ENCODE results near the gene LENG1. TPM values are rescaled to one million over a fixed set of nuclear protein-coding genes. Genes with fewer than 3 reads are reported as not detected.

Gene LENG1
- total RNA-seq, 1 experiment from 2014 or later, result 7.6 TPM

DNA sequence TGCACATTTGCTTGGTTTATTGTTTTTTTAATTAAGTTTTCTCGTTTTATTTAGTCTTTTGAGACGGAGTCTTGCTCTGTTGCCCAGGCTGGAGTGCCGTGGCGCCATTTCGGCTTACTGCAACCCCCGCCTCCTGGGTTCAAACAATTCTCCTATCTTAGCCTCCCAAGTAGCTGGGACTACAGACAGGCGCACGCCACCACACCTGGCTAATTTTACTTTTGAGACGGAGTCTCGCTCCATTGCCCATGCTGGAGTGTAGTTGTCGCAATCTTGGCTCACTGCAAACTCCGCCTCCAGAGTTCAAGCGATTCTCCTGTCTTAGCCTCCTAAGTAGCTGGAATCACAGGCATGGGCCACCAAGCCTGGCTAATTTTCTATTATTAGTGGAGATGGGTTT lies 42.5 kb upstream of the LENG1 start (continued):
- TF ChIP-seq, protein P1, sequence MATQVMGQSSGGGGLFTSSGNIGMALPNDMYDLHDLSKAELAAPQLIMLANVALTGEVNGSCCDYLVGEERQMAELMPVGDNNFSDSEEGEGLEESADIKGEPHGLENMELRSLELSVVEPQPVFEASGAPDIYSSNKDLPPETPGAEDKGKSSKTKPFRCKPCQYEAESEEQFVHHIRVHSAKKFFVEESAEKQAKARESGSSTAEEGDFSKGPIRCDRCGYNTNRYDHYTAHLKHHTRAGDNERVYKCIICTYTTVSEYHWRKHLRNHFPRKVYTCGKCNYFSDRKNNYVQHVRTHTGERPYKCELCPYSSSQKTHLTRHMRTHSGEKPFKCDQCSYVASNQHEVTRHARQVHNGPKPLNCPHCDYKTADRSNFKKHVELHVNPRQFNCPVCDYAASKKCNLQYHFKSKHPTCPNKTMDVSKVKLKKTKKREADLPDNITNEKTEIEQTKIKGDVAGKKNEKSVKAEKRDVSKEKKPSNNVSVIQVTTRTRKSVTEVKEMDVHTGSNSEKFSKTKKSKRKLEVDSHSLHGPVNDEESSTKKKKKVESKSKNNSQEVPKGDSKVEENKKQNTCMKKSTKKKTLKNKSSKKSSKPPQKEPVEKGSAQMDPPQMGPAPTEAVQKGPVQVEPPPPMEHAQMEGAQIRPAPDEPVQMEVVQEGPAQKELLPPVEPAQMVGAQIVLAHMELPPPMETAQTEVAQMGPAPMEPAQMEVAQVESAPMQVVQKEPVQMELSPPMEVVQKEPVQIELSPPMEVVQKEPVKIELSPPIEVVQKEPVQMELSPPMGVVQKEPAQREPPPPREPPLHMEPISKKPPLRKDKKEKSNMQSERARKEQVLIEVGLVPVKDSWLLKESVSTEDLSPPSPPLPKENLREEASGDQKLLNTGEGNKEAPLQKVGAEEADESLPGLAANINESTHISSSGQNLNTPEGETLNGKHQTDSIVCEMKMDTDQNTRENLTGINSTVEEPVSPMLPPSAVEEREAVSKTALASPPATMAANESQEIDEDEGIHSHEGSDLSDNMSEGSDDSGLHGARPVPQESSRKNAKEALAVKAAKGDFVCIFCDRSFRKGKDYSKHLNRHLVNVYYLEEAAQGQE (IDR thresholded peaks at IDR 0.05; ENCODE audit: low read depth), result no peak
- TF ChIP-seq, protein P2, sequence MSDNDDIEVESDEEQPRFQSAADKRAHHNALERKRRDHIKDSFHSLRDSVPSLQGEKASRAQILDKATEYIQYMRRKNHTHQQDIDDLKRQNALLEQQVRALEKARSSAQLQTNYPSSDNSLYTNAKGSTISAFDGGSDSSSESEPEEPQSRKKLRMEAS (IDR thresholded peaks at IDR 0.05), result no peak
- TF ChIP-seq, protein P3, sequence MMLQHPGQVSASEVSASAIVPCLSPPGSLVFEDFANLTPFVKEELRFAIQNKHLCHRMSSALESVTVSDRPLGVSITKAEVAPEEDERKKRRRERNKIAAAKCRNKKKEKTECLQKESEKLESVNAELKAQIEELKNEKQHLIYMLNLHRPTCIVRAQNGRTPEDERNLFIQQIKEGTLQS (IDR thresholded peaks at IDR 0.05), result no peak
- no peak for TF ChIP-seq SRF (IDR thresholded peaks at IDR 0.05; ENCODE audit: low read depth)
- TF ChIP-seq TCF7L2 (IDR thresholded peaks at IDR 0.05; ENCODE audit: borderline replicate concordance, extremely low read depth, insufficient read depth, insufficient read length), result no peak
- no peak for TF ChIP-seq SIN3A (IDR thresholded peaks at IDR 0.05; ENCODE audit: low read depth)
- TF ChIP-seq CEBPB (IDR thresholded peaks at IDR 0.05; ENCODE audit: low read depth), result no peak
- TF ChIP-seq POLR2AphosphoS5 (IDR thresholded peaks at IDR 0.05; ENCODE audit: low read depth, low read length), result no peak
- TF ChIP-seq JUND (IDR thresholded peaks at IDR 0.05), result no peak

DNA sequence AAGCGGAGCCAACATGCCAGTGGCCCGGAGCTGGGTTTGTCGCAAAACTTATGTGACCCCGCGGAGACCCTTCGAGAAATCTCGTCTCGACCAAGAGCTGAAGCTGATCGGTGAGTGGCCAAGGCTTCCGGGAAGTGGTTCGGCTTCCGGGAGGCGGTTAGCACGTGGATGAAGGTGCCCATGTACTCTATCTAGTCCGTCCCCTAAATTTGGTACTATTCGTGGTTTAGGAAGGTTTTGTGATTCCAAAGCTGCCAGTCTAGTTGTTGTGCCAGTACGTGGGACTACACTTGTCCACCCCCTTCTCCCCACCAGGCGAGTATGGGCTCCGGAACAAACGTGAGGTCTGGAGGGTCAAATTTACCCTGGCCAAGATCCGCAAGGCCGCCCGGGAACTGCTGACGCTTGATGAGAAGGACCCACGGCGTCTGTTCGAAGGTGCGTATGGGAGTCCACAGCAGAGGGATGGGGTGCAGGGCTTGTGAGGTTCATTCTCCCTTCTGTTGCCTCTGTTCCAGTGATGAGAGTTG lies 41.7 kb upstream of the LENG1 start:
- peaks cover 46% of the 10 kb centered on the region; the same call in 1 of the 2 replicates for H4K20me1 ChIP-seq (ENCODE audit: insufficient read depth)
- peak overlapping the region; percentile 97 for H3K4me2 ChIP-seq (ENCODE audit: low read length)
- TSS peak; percentile 68 for BruUV-seq (replicated peaks)
- no peaks in the 10 kb centered on the region for H3K27me3 ChIP-seq (ENCODE audit: insufficient read depth, low read length)
- RAD21 ChIA-PET (ENCODE audit: low non-redundant PET in 1 of 2, low total read pairs in 2 of 2, uncharacterized antibody in 2 of 2, unreplicated experiment in 2 of 2), result interaction anchor here in 1 of 2 experiments (0.6 kb wide), 1 partner anchor 22 kb away, joined by 3 read pairs; no protein-coding TSS in a partner anchor
- peaks cover 41 to 51% of the 10 kb centered on the region in 2 experiments for H3K36me3 ChIP-seq (ENCODE audit: control insufficient read depth in 1 of 2, insufficient read depth in 2 of 2, low read length in 2 of 2)
- H3K9me3 ChIP-seq (ENCODE audit: control insufficient read depth in 1 of 2, insufficient read depth in 1 of 2, low read depth in 1 of 2, low read length in 2 of 2), result no peaks in the 10 kb centered on the region
- POLR2A ChIA-PET, result interaction anchor here (0.8 to 5.7 kb wide), 9 partner anchors 9 to 248 kb away, joined by 3 to 126 read pairs (median 5); partner anchors contain the start of genes CNOT3, LENG8, MBOAT7 and TMC4
- H3K27ac ChIP-seq (ENCODE audit: low read depth, low read length), result peak overlapping the region; percentile 81
- H3K79me2 ChIP-seq (ENCODE audit: insufficient read depth, low read length), result peaks cover 60% of the 10 kb centered on the region
- H2AFZ ChIP-seq (ENCODE audit: low read depth, low read length, poor library complexity, severe bottlenecking), result no peak overlapping the region
- DNase-seq (ENCODE audit: low read depth, low spot score), result no peak
- peaks cover 9 to 35% of the 10 kb centered on the region in 2 experiments for H3K4me1 ChIP-seq (ENCODE audit: control insufficient read depth in 1 of 2, insufficient read depth in 2 of 2, low read length in 2 of 2)
- TF ChIP-seq EGR1 (IDR thresholded peaks at IDR 0.05; ENCODE audit: low read depth) (no peak), CEBPB (IDR thresholded peaks at IDR 0.05; ENCODE audit: low read depth) (no peak), POLR2A (IDR thresholded peaks at IDR 0.05; ENCODE audit: borderline replicate concordance, extremely low read depth, insufficient read depth, insufficient read length) (no peak), SIN3A (IDR thresholded peaks at IDR 0.05; ENCODE audit: low read depth) (no peak; the same call in 1 of the 2 replicates)
- TF ChIP-seq, protein P4, sequence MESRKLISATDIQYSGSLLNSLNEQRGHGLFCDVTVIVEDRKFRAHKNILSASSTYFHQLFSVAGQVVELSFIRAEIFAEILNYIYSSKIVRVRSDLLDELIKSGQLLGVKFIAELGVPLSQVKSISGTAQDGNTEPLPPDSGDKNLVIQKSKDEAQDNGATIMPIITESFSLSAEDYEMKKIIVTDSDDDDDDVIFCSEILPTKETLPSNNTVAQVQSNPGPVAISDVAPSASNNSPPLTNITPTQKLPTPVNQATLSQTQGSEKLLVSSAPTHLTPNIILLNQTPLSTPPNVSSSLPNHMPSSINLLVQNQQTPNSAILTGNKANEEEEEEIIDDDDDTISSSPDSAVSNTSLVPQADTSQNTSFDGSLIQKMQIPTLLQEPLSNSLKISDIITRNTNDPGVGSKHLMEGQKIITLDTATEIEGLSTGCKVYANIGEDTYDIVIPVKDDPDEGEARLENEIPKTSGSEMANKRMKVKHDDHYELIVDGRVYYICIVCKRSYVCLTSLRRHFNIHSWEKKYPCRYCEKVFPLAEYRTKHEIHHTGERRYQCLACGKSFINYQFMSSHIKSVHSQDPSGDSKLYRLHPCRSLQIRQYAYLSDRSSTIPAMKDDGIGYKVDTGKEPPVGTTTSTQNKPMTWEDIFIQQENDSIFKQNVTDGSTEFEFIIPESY (IDR thresholded peaks at IDR 0.05; ENCODE audit: extremely low read depth, insufficient replicate concordance, low read length), result no peak
- H3K9me2 ChIP-seq (ENCODE audit: insufficient read depth), result no peaks in the 10 kb centered on the region
- ATAC-seq, result no peak; the same call in 1 of the 2 replicates
- peak overlapping the region; percentile 83 to 99 for H3K4me3 ChIP-seq (replicated peaks in 1 of 2; ENCODE audit: low read depth in 1 of 2, low read length in 2 of 2)
- peak overlapping the region; percentile 99 for H3K9ac ChIP-seq (ENCODE audit: low read length)
- intact Hi-C loops (cut with micrococcal nuclease), result no loop called here
- CTCF ChIA-PET, result no interaction called here

Data from HCT116 (cell line).